Upper lobe of left lung (tissue), 6 donors: ENCODE results near the gene HSF2. TPM values are rescaled to one million over a fixed set of nuclear protein-coding genes. Genes with fewer than 3 reads are reported as not detected.

Experiments
- ATAC-seq, 2 donors: fragments of 200-7000 bp; cut with Tn5 transposase; one replicate each; pipeline ENCODE4 v1.9.1; 2022; ENCODE audit warnings: mild to moderate bottlenecking in 2 of 2, moderate library complexity in 2 of 2; ENCODE audit not compliant: low FRiP score in 2 of 2
- DNase-seq, 2 donors: peaks; one replicate each; pipeline ENCODE4 v3.0.0-alpha.2; 2019 to 2020
- H3K27ac ChIP-seq, 4 donors: fragments of 200-600 bp; sonication (generic); one replicate each; pipeline ENCODE4 v1.5.1; 2016 to 2019
- H3K27me3 ChIP-seq, 4 donors: fragments of 200-600 bp; sonication (generic); one replicate each; pipeline ENCODE4 v1.5.1; 2017 to 2019
- H3K36me3 ChIP-seq, 4 donors: fragments of 200-600 bp; sonication (generic); one replicate each; pipeline ENCODE4 v1.5.1; 2016 to 2019
- H3K4me1 ChIP-seq, 4 donors: fragments of 200-600 bp; sonication (generic); one replicate each; pipeline ENCODE4 v1.5.1; 2018 to 2019
- H3K4me3 ChIP-seq, 4 donors: fragments of 200-600 bp; sonication (generic); one replicate each; pipeline ENCODE4 v1.5.1; 2017 to 2019; ENCODE audit warnings: mild to moderate bottlenecking in 2 of 4, moderate library complexity in 1 of 4
- H3K9me3 ChIP-seq, 4 donors: fragments of 200-600 bp; sonication (generic); one replicate each; pipeline ENCODE4 v1.5.1; 2018 to 2019
- CTCF ChIP-seq, 6 experiments: fragments of 450-650 bp in 4 of 6; fragments of 200-600 bp in 2 of 6; sonication (generic) in 2 of 6; IDR thresholded peaks; one replicate each; pipeline ENCODE4 v1.5.1; 2016 to 2019; ENCODE audit warnings: antibody characterized with exemption in 6 of 6
- EP300 ChIP-seq, 4 donors: sonication (generic); formaldehyde crosslinking; IDR thresholded peaks; one replicate each; pipeline ENCODE4 v1.5.1; 2017; ENCODE audit warnings: antibody characterized with exemption in 4 of 4, control low read depth in 2 of 4
- POLR2A ChIP-seq, 4 donors: fragments of 450-650 bp; IDR thresholded peaks; one replicate each; pipeline ENCODE4 v1.5.1; 2016 to 2017; ENCODE audit warnings: antibody characterized with exemption in 4 of 4, mild to moderate bottlenecking in 2 of 4
- POLR2AphosphoS5 ChIP-seq, 2 donors: sonication (generic); formaldehyde crosslinking; IDR thresholded peaks; one replicate each; pipeline ENCODE4 v1.5.1; 2017; ENCODE audit warnings: antibody characterized with exemption in 2 of 2
- WGBS, 2 donors: methylation state at CpG; one replicate each; pipeline ENCODE4 v1.1.5; 2017 to 2018; 5-methylcytosine and 5-hydroxymethylcytosine counted together
- total RNA-seq, 6 donors: library from RNA; depleted of rRNA in 4 of 6; stranded (reverse); fragments of >200 nt in 4 of 6; gene quantifications; one replicate each; pipeline versions ENCODE4 v1.1.0 to v1.2.1, GENCODE V29; 2016 to 2021
- donor health status: DM: no; HTN: no; CAD: no; lungs with moderate emphysema.
- donor health status: DM: no; HTN: yes; CAD: no; lungs with severe emphysema.

Gene HSF2
- total RNA-seq, 6 donors from 2014 or later, result 8.4 to 40.6 (median 14.2) TPM

GRCh38 chr6:122394016-122394415, 5.4 kb upstream of the HSF2 start:
- Histone ChIP-seq H3K27me3 (no peaks in the 10 kb centered on the region), H3K36me3 (no peaks in the 10 kb centered on the region), H3K27ac (no peak overlapping the region), H3K9me3 (no peaks in the 10 kb centered on the region), H3K4me3 (no peak overlapping the region), H3K4me1 (peaks cover 0 to 4% (median 1%) of the 10 kb centered on the region in 4 donors)
- ATAC-seq, result no peak
- TF ChIP-seq EP300 (IDR thresholded peaks at IDR 0.05) (no peak), POLR2AphosphoS5 (IDR thresholded peaks at IDR 0.05) (no peak), POLR2A (IDR thresholded peaks at IDR 0.05) (no peak), CTCF (IDR thresholded peaks at IDR 0.05) (no peak)
- DNase-seq, result no peak
- 80 to 85% methylated on average over 5 of the region's 5 CpGs for WGBS, 2 donors

GRCh38 chr6:122399055-122399347, 451 bp upstream of the HSF2 start:
- H3K4me3 ChIP-seq, result peak overlapping the region in 3 of 4 donors; percentile 66 to 99 (median 89)
- no peak for ATAC-seq
- H3K27me3 ChIP-seq, result no peaks in the 10 kb centered on the region
- 0% methylated on average over 1 to 2 of the region's 2 CpGs for WGBS, 2 donors
- no peaks in the 10 kb centered on the region for H3K9me3 ChIP-seq
- H3K36me3 ChIP-seq, result no peaks in the 10 kb centered on the region
- peaks cover 5 to 20% (median 16%) of the 10 kb centered on the region in 4 donors for H3K4me1 ChIP-seq
- no peak for DNase-seq
- TF ChIP-seq POLR2AphosphoS5 (IDR thresholded peaks at IDR 0.05) (no peak), POLR2A (IDR thresholded peaks at IDR 0.05) (no peak), EP300 (IDR thresholded peaks at IDR 0.05) (no peak), CTCF (IDR thresholded peaks at IDR 0.05) (no peak)
- H3K27ac ChIP-seq, result peak overlapping the region in 2 of 4 donors; percentile 53 to 90

GRCh38 chr6:122400121-122400450, 634 bp downstream of the HSF2 start:
- Histone ChIP-seq H3K36me3 (no peaks in the 10 kb centered on the region), H3K27me3 (no peaks in the 10 kb centered on the region), H3K27ac (peak overlapping the region; percentile 75 to 90 (median 87)), H3K4me3 (peak overlapping the region; percentile 66 to 100 (median 94)), H3K4me1 (peaks cover 5 to 20% (median 16%) of the 10 kb centered on the region in 4 donors), H3K9me3 (no peaks in the 10 kb centered on the region)
- no peak for ATAC-seq
- no peak for TF ChIP-seq POLR2AphosphoS5 (IDR thresholded peaks at IDR 0.05)
- TF ChIP-seq POLR2A (IDR thresholded peaks at IDR 0.05), result no peak
- TF ChIP-seq CTCF (IDR thresholded peaks at IDR 0.05), result no peak
- no peak for TF ChIP-seq EP300 (IDR thresholded peaks at IDR 0.05)
- DNase-seq, result no peak
- 0 to 1% methylated on average over 10 to 20 of the region's 20 CpGs for WGBS, 2 donors

GRCh38 chr6:122400462-122401089, 1.1 kb downstream of the HSF2 start:
- no peaks in the 10 kb centered on the region for H3K27me3 ChIP-seq
- H3K4me1 ChIP-seq, result peaks cover 5 to 20% (median 16%) of the 10 kb centered on the region in 4 donors
- no peak for DNase-seq
- no peak for ATAC-seq
- H3K4me3 ChIP-seq, result peak overlapping the region; percentile 66 to 100 (median 94)
- WGBS, 2 donors, result 27 to 33% methylated on average over 4 of the region's 4 CpGs
- peak overlapping the region in 1 of 4 donors; percentile 90 for H3K27ac ChIP-seq
- H3K36me3 ChIP-seq, result no peaks in the 10 kb centered on the region
- H3K9me3 ChIP-seq, result no peaks in the 10 kb centered on the region
- no peak for TF ChIP-seq POLR2A (IDR thresholded peaks at IDR 0.05)
- TF ChIP-seq CTCF (IDR thresholded peaks at IDR 0.05), result no peak
- no peak for TF ChIP-seq EP300 (IDR thresholded peaks at IDR 0.05)
- TF ChIP-seq POLR2AphosphoS5 (IDR thresholded peaks at IDR 0.05), result no peak

GRCh38 chr6:122401104-122401503, 1.7 kb downstream of the HSF2 start:
- no peaks in the 10 kb centered on the region for H3K9me3 ChIP-seq
- TF ChIP-seq CTCF (IDR thresholded peaks at IDR 0.05) (no peak), EP300 (IDR thresholded peaks at IDR 0.05) (no peak), POLR2AphosphoS5 (IDR thresholded peaks at IDR 0.05) (no peak), POLR2A (IDR thresholded peaks at IDR 0.05) (no peak)
- no peak for DNase-seq
- no peaks in the 10 kb centered on the region for H3K27me3 ChIP-seq
- peak overlapping the region in 3 of 4 donors; percentile 66 to 99 (median 89) for H3K4me3 ChIP-seq
- H3K4me1 ChIP-seq, result peaks cover 5 to 20% (median 16%) of the 10 kb centered on the region in 4 donors
- ATAC-seq, result no peak
- H3K27ac ChIP-seq, result no peak overlapping the region
- no peaks in the 10 kb centered on the region for H3K36me3 ChIP-seq
- 69 to 73% methylated on average over 4 of the region's 4 CpGs for WGBS, 2 donors
